Natural killer cell (primary cell): Measurements from ENCODE around the gene TPGS1. TPM values are rescaled to one million over a fixed set of nuclear protein-coding genes. Genes with fewer than 3 reads are reported as not detected.
A peak's percentile ranks its signal among the peaks of the same experiment; 100 is the strongest.
"Not testable (repeated sequence)": the region's sequence is repeated elsewhere in the genome, so short reads cannot be mapped to it uniquely, and the experiment has no call there.

ENCODE experiments used
- ATAC-seq, 3 donors: fragments of 150-1000 bp in 2 of 3; fragments of 200-7000 bp in 1 of 3; cut with Tn5 transposase; 1 replicate in 1 of 3; 2 replicates in 2 of 3; pipeline ENCODE4 v1.10.0; 2021; ENCODE audit warnings: mild to moderate bottlenecking in 2 of 3, moderate library complexity in 2 of 3
- DNase-seq, 2 donors: peaks; one replicate each; pipeline versions ENCODE4 v3.0.0 to v3.0.0-alpha.2; 2013 to 2021; ENCODE audit warnings: mixed read lengths in 1 of 2
- H3K27ac ChIP-seq: one replicate; pipeline ENCODE4 v1.5.1; 2013; ENCODE audit warnings: mild to moderate bottlenecking, low read length
- H3K27me3 ChIP-seq: one replicate; pipeline ENCODE4 v1.6.1; 2013; ENCODE audit warnings: low read length; ENCODE audit not compliant: control insufficient read depth, insufficient read depth
- H3K36me3 ChIP-seq: one replicate; pipeline ENCODE4 v1.6.1; 2013; ENCODE audit warnings: low read length; ENCODE audit not compliant: control insufficient read depth, insufficient read depth
- H3K4me1 ChIP-seq: one replicate; pipeline ENCODE4 v1.6.1; 2013; ENCODE audit warnings: low read length; ENCODE audit not compliant: control insufficient read depth, insufficient read depth
- H3K4me3 ChIP-seq: one replicate; pipeline ENCODE4 v1.5.1; 2013; ENCODE audit warnings: low read length
- H3K9me3 ChIP-seq: one replicate; pipeline ENCODE4 v1.6.1; 2013; ENCODE audit warnings: low read length; ENCODE audit not compliant: control insufficient read depth, insufficient read depth
- H3K27ac Mint-ChIP-seq, 2 donors: one replicate each; pipeline ENCODE4 v1.8.0; 2022; ENCODE audit warnings: mild to moderate bottlenecking in 2 of 2, mixed read lengths in 2 of 2, moderate library complexity in 1 of 2
- H3K27me3 Mint-ChIP-seq, 2 donors: one replicate each; pipeline ENCODE4 v1.8.0; 2022; ENCODE audit warnings: low read depth in 2 of 2, mixed read lengths in 2 of 2
- H3K36me3 Mint-ChIP-seq: one replicate; pipeline ENCODE4 v1.8.0; 2022; ENCODE audit warnings: mixed read lengths
- H3K4me1 Mint-ChIP-seq, 2 donors: one replicate each; pipeline ENCODE4 v1.8.0; 2022; ENCODE audit warnings: mixed read lengths in 2 of 2
- H3K4me3 Mint-ChIP-seq: one replicate; pipeline ENCODE4 v1.8.0; 2022; ENCODE audit warnings: mild to moderate bottlenecking, moderate library complexity, mixed read lengths
- H3K9me3 Mint-ChIP-seq, 2 donors: one replicate each; pipeline ENCODE4 v1.8.0; 2022; ENCODE audit warnings: mixed read lengths in 2 of 2
- CTCF ChIP-seq: fragments of 200-600 bp; IDR thresholded peaks from one replicate; pipeline ENCODE4 v1.8.0; 2022; ENCODE audit warnings: antibody characterized with exemption
- WGBS: methylation state at CpG from one replicate; pipeline ENCODE4 v1.1.7; 2013; ENCODE audit warnings: missing lambda C conversion rate; ENCODE audit not compliant: insufficient coverage; 5-methylcytosine and 5-hydroxymethylcytosine counted together
- intact Hi-C: fragments of 100-400 bp; cut with micrococcal nuclease; formaldehyde crosslinking; loops from one replicate; pipeline ENCODE4 v1.14.2; 2022
- total RNA-seq, 4 donors: library from RNA; stranded (reverse); fragments of 120-200 nt in 1 of 4; gene quantifications; one replicate each; pipeline versions ENCODE4 v1.2.3 to v1.2.4, GENCODE V29; 2013 to 2022

The TPGS1 gene
- total RNA-seq, 3 donors from 2014 or later (not counting 1 experiment from before 2014, with no cell fraction given) = 18.7 to 20.6 (median 18.9) TPM

GRCh38 chr19:478236-478903 lies 28.9 kb upstream of the TPGS1 start:
- H3K9me3 Mint-ChIP-seq = peaks cover 13 to 17% of the 10 kb centered on the region in 2 donors
- H3K36me3 Mint-ChIP-seq = no peaks in the 10 kb centered on the region
- peaks cover 0 to 6% of the 10 kb centered on the region in 2 donors for H3K27me3 Mint-ChIP-seq
- Histone ChIP-seq H3K4me1 (peaks cover 6% of the 10 kb centered on the region), H3K9me3 (peaks cover 3% of the 10 kb centered on the region), H3K36me3 (no peaks in the 10 kb centered on the region), H3K27me3 (no peaks in the 10 kb centered on the region), H3K4me3 (no peak overlapping the region), H3K27ac (no peak overlapping the region)
- H3K27ac Mint-ChIP-seq = no peak overlapping the region
- ATAC-seq (no peak), DNase-seq (no peak)
- H3K4me1 Mint-ChIP-seq = peaks cover 5 to 19% of the 10 kb centered on the region in 2 donors
- intact Hi-C loops = no loop called here
- 84% methylated on average over 26 of the region's 26 CpGs for WGBS
- H3K4me3 Mint-ChIP-seq = no peak overlapping the region
- TF ChIP-seq CTCF = no peak

- Mint-ChIP-seq H3K27me3 (peaks cover 0 to 6% of the 10 kb centered on the region in 2 donors), H3K9me3 (peaks cover 13 to 17% of the 10 kb centered on the region in 2 donors), H3K4me3 (no peak overlapping the region), H3K4me1 (peaks cover 5 to 19% of the 10 kb centered on the region in 2 donors), H3K36me3 (no peaks in the 10 kb centered on the region), H3K27ac (no peak overlapping the region)
- no peak for TF ChIP-seq CTCF
- H3K4me3 ChIP-seq = no peak overlapping the region
- H3K9me3 ChIP-seq = peaks cover 3% of the 10 kb centered on the region
- no peak overlapping the region for H3K27ac ChIP-seq
- H3K36me3 ChIP-seq = no peaks in the 10 kb centered on the region
- intact Hi-C loops = no loop called here
- no peak for ATAC-seq
- DNase-seq = no peak
- no peaks in the 10 kb centered on the region for H3K27me3 ChIP-seq
- peaks cover 6% of the 10 kb centered on the region for H3K4me1 ChIP-seq
- WGBS = 78% methylated on average over 14 of the region's 14 CpGs
Measured at GRCh38 chr19:478976-479375, 28.3 kb upstream of the TPGS1 start.

GRCh38 chr19:480016-480855 lies 27.1 kb upstream of the TPGS1 start:
- intact Hi-C loops = no loop called here
- no peaks in the 10 kb centered on the region for H3K27me3 ChIP-seq
- H3K9me3 ChIP-seq = peaks cover 3% of the 10 kb centered on the region
- H3K27me3 Mint-ChIP-seq = peaks cover 2 to 3% of the 10 kb centered on the region in 2 donors
- peak overlapping the region; percentile 26 for H3K4me3 Mint-ChIP-seq
- TF ChIP-seq CTCF = no peak
- peaks cover 5 to 19% of the 10 kb centered on the region in 2 donors for H3K4me1 Mint-ChIP-seq
- peaks cover 6% of the 10 kb centered on the region for H3K4me1 ChIP-seq
- WGBS = 43% methylated on average over 36 of the region's 36 CpGs
- DNase-seq = peak in 1 of 2 donors; percentile 76
- H3K4me3 ChIP-seq = no peak overlapping the region
- no peaks in the 10 kb centered on the region for H3K36me3 Mint-ChIP-seq
- H3K36me3 ChIP-seq = no peaks in the 10 kb centered on the region
- H3K27ac Mint-ChIP-seq = peak overlapping the region; percentile 77 to 90
- ATAC-seq = peak; percentile 61 to 69 (median 67)
- no peak overlapping the region for H3K27ac ChIP-seq
- H3K9me3 Mint-ChIP-seq = peaks cover 13 to 17% of the 10 kb centered on the region in 2 donors

- H3K4me3 ChIP-seq, H3K9me3 ChIP-seq, ATAC-seq, H3K27me3 Mint-ChIP-seq, H3K36me3 Mint-ChIP-seq, H3K27me3 ChIP-seq, H3K36me3 ChIP-seq, H3K27ac ChIP-seq, H3K4me1 ChIP-seq, DNase-seq, intact Hi-C loops: not testable (repeated sequence)
- peaks cover 5 to 19% of the 10 kb centered on the region in 2 donors for H3K4me1 Mint-ChIP-seq
- 94% methylated on average over 3 of the region's 3 CpGs for WGBS
- H3K27ac Mint-ChIP-seq = peak overlapping the region; percentile 77 to 90
- peaks cover 13 to 17% of the 10 kb centered on the region in 2 donors for H3K9me3 Mint-ChIP-seq
- H3K4me3 Mint-ChIP-seq = peak overlapping the region; percentile 26
Measured at GRCh38 chr19:481100-481499, 26.2 kb upstream of the TPGS1 start.
